ENCODE measurements around the gene SYT1. TPM values are rescaled to one million over a fixed set of nuclear protein-coding genes. Genes with fewer than 3 reads are reported as not detected.
A peak's percentile ranks its signal among the peaks of the same experiment; 100 is the strongest.

SYT1 gene
- total RNA-seq, 2 experiments from 2014 or later = not detected

- H3K4me3 ChIP-seq (ENCODE audit: low read depth, low read length, poor library complexity, severe bottlenecking) = no peak overlapping the region
- no peak for DNase-seq (ENCODE audit: low spot score)
- no TSS peak for BruUV-seq (replicated peaks)
- no peak overlapping the region for H3K27ac ChIP-seq (ENCODE audit: low read depth, low read length, poor library complexity, severe bottlenecking)
- TF ChIP-seq EZH2phosphoT487 (IDR thresholded peaks at IDR 0.05; ENCODE audit: borderline replicate concordance, low read depth, low read length) = no peak
- TF ChIP-seq, protein P1, sequence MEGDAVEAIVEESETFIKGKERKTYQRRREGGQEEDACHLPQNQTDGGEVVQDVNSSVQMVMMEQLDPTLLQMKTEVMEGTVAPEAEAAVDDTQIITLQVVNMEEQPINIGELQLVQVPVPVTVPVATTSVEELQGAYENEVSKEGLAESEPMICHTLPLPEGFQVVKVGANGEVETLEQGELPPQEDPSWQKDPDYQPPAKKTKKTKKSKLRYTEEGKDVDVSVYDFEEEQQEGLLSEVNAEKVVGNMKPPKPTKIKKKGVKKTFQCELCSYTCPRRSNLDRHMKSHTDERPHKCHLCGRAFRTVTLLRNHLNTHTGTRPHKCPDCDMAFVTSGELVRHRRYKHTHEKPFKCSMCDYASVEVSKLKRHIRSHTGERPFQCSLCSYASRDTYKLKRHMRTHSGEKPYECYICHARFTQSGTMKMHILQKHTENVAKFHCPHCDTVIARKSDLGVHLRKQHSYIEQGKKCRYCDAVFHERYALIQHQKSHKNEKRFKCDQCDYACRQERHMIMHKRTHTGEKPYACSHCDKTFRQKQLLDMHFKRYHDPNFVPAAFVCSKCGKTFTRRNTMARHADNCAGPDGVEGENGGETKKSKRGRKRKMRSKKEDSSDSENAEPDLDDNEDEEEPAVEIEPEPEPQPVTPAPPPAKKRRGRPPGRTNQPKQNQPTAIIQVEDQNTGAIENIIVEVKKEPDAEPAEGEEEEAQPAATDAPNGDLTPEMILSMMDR (conservative IDR thresholded peaks at IDR 0.05; ENCODE audit: low read length) = no peak
- H3K4me2 ChIP-seq (ENCODE audit: low read length) = no peak overlapping the region
- peaks cover 11% of the 10 kb centered on the region for H3K4me1 ChIP-seq (ENCODE audit: insufficient read depth, low read length, poor library complexity, severe bottlenecking)
- CTCF ChIA-PET (ENCODE audit: unreplicated experiment) = no interaction called here
- H3K9me2 ChIP-seq (ENCODE audit: insufficient read depth, low read length) = no peaks in the 10 kb centered on the region
- H3K9me3 ChIP-seq (ENCODE audit: low read length) = no peaks in the 10 kb centered on the region
- H3K36me3 ChIP-seq (ENCODE audit: insufficient read depth, low read length) = no peaks in the 10 kb centered on the region
- H3K79me2 ChIP-seq (ENCODE audit: insufficient read depth, low read depth, low read length) = no peaks in the 10 kb centered on the region
- H4K20me1 ChIP-seq (ENCODE audit: insufficient read depth, low read length) = no peaks in the 10 kb centered on the region
- intact Hi-C loops (cut with micrococcal nuclease; ENCODE audit: unreplicated experiment) = no loop called here
- POLR2A ChIA-PET = interaction anchor here (0.6 to 1.2 kb wide), 4 partner anchors 8 to 1865 kb away, joined by 3 to 5 read pairs (median 3); no protein-coding TSS in a partner anchor
- no peak overlapping the region for H2AFZ ChIP-seq (ENCODE audit: low read length)
Observed at GRCh38 chr12:78885466-78885865, 20.9 kb downstream of the SYT1 start.

- Histone ChIP-seq H3K4me3 (ENCODE audit: low read depth, low read length, poor library complexity, severe bottlenecking) (no peak overlapping the region), H3K36me3 (ENCODE audit: insufficient read depth, low read length) (no peaks in the 10 kb centered on the region), H3K4me1 (ENCODE audit: insufficient read depth, low read length, poor library complexity, severe bottlenecking) (peaks cover 11% of the 10 kb centered on the region), H3K9me3 (ENCODE audit: low read length) (no peaks in the 10 kb centered on the region), H3K27ac (ENCODE audit: low read depth, low read length, poor library complexity, severe bottlenecking) (no peak overlapping the region), H2AFZ (ENCODE audit: low read length) (0 out of 2 replicates have a peak overlapping the region, but pooled peaks have one; percentile 7), H3K4me2 (ENCODE audit: low read length) (no peak overlapping the region), H4K20me1 (ENCODE audit: insufficient read depth, low read length) (no peaks in the 10 kb centered on the region), H3K9me2 (ENCODE audit: insufficient read depth, low read length) (no peaks in the 10 kb centered on the region), H3K79me2 (ENCODE audit: insufficient read depth, low read depth, low read length) (no peaks in the 10 kb centered on the region)
- BruUV-seq (replicated peaks) = no TSS peak
- DNase-seq (ENCODE audit: low spot score) = no peak
- ChIA-PET CTCF (ENCODE audit: unreplicated experiment) (no interaction called here), POLR2A (no interaction called here)
- intact Hi-C loops (cut with micrococcal nuclease; ENCODE audit: unreplicated experiment) = no loop called here
- no peak for TF ChIP-seq EZH2phosphoT487 (IDR thresholded peaks at IDR 0.05; ENCODE audit: borderline replicate concordance, low read depth, low read length)
- TF ChIP-seq, protein P1 (conservative IDR thresholded peaks at IDR 0.05; ENCODE audit: low read length) = no peak
Observed at GRCh38 chr12:78886719-78887407, 22.3 kb downstream of the SYT1 start.

DNA sequence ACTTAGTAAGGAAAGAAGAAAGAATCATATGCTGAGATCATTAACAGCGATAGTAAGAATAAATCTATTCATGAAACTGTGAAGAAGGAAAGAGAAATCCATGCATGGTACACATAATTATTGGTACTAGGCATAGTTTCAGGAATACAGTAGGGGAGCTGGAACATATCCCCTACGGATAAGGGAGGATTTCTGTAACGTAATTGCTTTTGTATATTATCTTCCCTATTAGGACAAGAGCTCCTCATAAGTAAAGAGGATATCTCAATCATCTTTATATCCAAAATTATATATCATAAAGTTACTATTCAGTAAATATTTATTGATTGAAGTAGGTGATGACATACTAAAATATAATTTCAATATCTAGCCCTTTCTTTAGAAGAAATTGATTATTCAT, 22.9 kb downstream of the SYT1 start:
- H4K20me1 ChIP-seq (ENCODE audit: insufficient read depth, low read length) = no peaks in the 10 kb centered on the region
- H3K4me2 ChIP-seq (ENCODE audit: low read length) = no peak overlapping the region
- no peaks in the 10 kb centered on the region for H3K9me2 ChIP-seq (ENCODE audit: insufficient read depth, low read length)
- intact Hi-C loops (cut with micrococcal nuclease; ENCODE audit: unreplicated experiment) = no loop called here
- POLR2A ChIA-PET = interaction anchor here (0.6 kb wide), 1 partner anchor 71 kb away, joined by 3 read pairs; no protein-coding TSS in a partner anchor
- no peak overlapping the region for H3K27ac ChIP-seq (ENCODE audit: low read depth, low read length, poor library complexity, severe bottlenecking)
- DNase-seq (ENCODE audit: low spot score) = no peak
- TF ChIP-seq EZH2phosphoT487 (IDR thresholded peaks at IDR 0.05; ENCODE audit: borderline replicate concordance, low read depth, low read length) = no peak
- TF ChIP-seq, protein P1 (conservative IDR thresholded peaks at IDR 0.05; ENCODE audit: low read length) = no peak
- CTCF ChIA-PET (ENCODE audit: unreplicated experiment) = no interaction called here
- no peak overlapping the region for H2AFZ ChIP-seq (ENCODE audit: low read length)
- H3K4me1 ChIP-seq (ENCODE audit: insufficient read depth, low read length, poor library complexity, severe bottlenecking) = peaks cover 11% of the 10 kb centered on the region
- no peaks in the 10 kb centered on the region for H3K9me3 ChIP-seq (ENCODE audit: low read length)
- H3K36me3 ChIP-seq (ENCODE audit: insufficient read depth, low read length) = no peaks in the 10 kb centered on the region
- H3K79me2 ChIP-seq (ENCODE audit: insufficient read depth, low read depth, low read length) = no peaks in the 10 kb centered on the region
- no peak overlapping the region for H3K4me3 ChIP-seq (ENCODE audit: low read depth, low read length, poor library complexity, severe bottlenecking)
- BruUV-seq (replicated peaks) = no TSS peak

Data from OCI-LY7 (cell line).